Suppressor macrophage treated with lipopolysaccharide for 4 hours (primary cell): ENCODE measurements around the gene PVR.
A peak's percentile ranks its signal among the peaks of the same experiment; 100 is the strongest.
"Not testable (repeated sequence)": the region's sequence is repeated elsewhere in the genome, so short reads cannot be mapped to it uniquely, and the experiment has no call there.

Experiments
- DNase-seq: peaks from one replicate; pipeline ENCODE4 v3.0.0-alpha.2; 2020

Gene PVR

GRCh38 chr19:44618640-44619357 is 24.9 kb upstream of the PVR start:
- no peak for DNase-seq

- DNase-seq: peak; percentile 49
Measured at GRCh38 chr19:44620667-44621066, 23.0 kb upstream of the PVR start.

GRCh38 chr19:44621367-44621766 is 22.3 kb upstream of the PVR start:
- DNase-seq: no peak

- peak; percentile 48 for DNase-seq
Measured at GRCh38 chr19:44623080-44623479, 20.6 kb upstream of the PVR start.

- no peak for DNase-seq
Measured at GRCh38 chr19:44623626-44624025, 20.1 kb upstream of the PVR start.

GRCh38 chr19:44624840-44625354 is 18.8 kb upstream of the PVR start:
- DNase-seq: no peak

- not testable (repeated sequence) for DNase-seq
Measured at GRCh38 chr19:44625637-44626036, 18.1 kb upstream of the PVR start.

GRCh38 chr19:44626048-44626624 is 17.6 kb upstream of the PVR start:
- no peak for DNase-seq

GRCh38 chr19:44627631-44628030 is 16.1 kb upstream of the PVR start:
- DNase-seq: no peak

- DNase-seq: no peak
Measured at GRCh38 chr19:44628793-44629192, 14.9 kb upstream of the PVR start.

- not testable (repeated sequence) for DNase-seq
Measured at GRCh38 chr19:44631611-44632010, 12.1 kb upstream of the PVR start.

- not testable (repeated sequence) for DNase-seq
Measured at GRCh38 chr19:44634058-44634457, 9.7 kb upstream of the PVR start.

- no peak for DNase-seq
Measured at GRCh38 chr19:44634785-44635184, 8.9 kb upstream of the PVR start.

GRCh38 chr19:44635581-44636438 is 7.9 kb upstream of the PVR start:
- peak; percentile 81 for DNase-seq

GRCh38 chr19:44636439-44637389 is 7.0 kb upstream of the PVR start:
- no peak for DNase-seq

- DNase-seq: no peak
Measured at GRCh38 chr19:44637390-44637764, 6.3 kb upstream of the PVR start.

GRCh38 chr19:44640518-44640917 is 3.2 kb upstream of the PVR start:
- DNase-seq: peak; percentile 70

GRCh38 chr19:44641501-44642265 is 2.0 kb upstream of the PVR start:
- peak; percentile 44 for DNase-seq

GRCh38 chr19:44642377-44642776 is 1.3 kb upstream of the PVR start:
- DNase-seq: no peak

GRCh38 chr19:44644402-44645016 is 799 bp downstream of the PVR start:
- DNase-seq: peak; percentile 17

- DNase-seq: no peak
Measured at GRCh38 chr19:44645407-44646048, 1.8 kb downstream of the PVR start.
